ENCODE measurements around the gene DYSF.

DYSF gene

GRCh38 chr2:71665168-71666093 is 212.1 kb downstream of the DYSF start:
- no peak for DNase-seq

- no peak for DNase-seq
Measured at GRCh38 chr2:71666094-71666474, 212.7 kb downstream of the DYSF start.

DNA sequence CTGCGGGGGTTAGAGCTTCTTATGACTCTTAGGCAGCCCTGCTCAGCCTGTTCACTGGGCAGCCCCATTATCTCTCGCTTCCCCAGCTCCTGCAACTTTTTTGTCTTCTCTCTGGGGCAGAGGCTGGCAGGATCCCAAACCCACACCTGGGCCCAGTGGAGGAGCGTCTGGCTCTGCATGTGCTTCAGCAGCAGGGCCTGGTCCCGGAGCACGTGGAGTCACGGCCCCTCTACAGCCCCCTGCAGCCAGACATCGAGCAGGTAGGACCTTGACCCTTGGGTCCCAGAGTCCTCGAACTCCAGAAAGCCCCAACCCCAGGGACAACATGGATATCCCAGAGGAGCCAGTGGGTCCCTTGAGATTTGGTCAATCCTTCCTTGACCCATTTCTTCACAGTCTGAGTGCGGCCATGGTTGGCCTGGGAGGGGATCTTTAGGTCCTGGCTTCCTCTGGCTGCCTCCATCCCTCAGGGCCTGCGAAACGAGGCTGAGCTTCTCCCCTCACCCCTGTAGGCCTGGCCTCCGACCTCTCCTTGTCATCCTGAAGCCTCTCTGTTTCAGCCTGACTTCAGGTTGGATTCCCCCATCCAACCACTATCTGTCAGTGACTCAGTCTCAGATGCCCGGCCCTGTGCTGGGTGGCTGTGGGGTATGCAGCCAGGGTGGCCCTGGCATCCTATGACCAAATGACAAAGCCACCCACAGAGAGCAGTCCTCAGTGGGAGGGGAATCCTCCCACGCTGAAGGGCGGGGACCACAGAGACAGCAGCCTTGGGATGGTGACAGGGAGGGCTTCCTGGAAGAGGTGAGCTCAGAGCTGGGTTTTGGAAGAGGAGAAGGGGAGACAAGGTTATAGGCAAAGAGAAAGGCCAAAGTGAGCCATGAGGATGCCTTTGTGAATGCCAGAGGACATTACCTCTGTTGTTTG is 214.2 kb downstream of the DYSF start:
- DNase-seq = no peak

DNA sequence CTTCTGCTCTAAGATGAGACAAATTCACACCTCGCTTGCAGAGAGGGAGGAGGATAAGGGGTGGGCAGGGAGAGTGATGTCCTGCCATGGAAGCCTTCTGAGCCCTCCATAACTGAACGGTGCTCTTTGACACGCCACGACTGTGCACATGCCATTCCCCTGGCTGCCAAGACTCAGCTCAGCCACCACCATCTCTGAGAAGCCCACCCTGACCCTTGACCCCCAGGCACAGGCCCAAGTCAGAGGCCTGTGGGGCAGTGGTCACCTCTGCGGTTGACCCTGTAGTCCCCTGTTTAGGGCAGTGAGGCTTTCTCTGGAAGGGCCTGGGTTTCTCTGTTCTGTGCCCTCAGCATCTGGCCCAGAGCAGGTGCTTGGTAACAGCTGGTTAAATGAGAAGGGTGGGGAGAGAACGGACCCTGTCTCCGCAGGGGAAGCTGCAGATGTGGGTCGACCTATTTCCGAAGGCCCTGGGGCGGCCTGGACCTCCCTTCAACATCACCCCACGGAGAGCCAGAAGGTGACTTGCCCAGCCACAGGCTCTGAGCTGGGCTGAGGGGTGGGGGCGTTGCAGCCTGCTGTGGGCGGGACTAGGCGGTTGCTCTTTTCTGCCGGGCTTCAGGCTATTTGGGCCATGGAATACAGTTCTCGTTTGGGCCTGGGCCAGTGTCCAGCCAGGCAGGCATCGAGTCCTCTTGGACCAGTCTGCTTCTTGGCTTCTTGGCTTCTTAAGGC is 215.1 kb downstream of the DYSF start:
- no peak for DNase-seq

DNA sequence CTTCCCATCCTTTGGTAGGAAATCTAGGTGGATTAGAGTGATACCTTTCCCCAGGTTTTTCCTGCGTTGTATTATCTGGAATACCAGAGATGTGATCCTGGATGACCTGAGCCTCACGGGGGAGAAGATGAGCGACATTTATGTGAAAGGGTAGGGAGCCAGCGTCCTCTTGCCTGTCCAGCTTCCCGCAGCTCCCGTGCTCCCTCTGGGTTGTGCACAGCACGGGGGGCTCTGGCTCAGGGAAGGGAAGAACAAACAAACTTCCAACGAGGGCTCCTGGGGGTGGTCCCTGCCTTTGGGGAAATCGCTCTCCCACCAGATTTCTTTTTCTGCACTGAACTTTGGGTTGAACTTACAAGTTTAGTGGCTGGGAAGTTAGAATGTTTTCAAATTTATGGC is 215.7 kb downstream of the DYSF start:
- no peak for DNase-seq

DNA sequence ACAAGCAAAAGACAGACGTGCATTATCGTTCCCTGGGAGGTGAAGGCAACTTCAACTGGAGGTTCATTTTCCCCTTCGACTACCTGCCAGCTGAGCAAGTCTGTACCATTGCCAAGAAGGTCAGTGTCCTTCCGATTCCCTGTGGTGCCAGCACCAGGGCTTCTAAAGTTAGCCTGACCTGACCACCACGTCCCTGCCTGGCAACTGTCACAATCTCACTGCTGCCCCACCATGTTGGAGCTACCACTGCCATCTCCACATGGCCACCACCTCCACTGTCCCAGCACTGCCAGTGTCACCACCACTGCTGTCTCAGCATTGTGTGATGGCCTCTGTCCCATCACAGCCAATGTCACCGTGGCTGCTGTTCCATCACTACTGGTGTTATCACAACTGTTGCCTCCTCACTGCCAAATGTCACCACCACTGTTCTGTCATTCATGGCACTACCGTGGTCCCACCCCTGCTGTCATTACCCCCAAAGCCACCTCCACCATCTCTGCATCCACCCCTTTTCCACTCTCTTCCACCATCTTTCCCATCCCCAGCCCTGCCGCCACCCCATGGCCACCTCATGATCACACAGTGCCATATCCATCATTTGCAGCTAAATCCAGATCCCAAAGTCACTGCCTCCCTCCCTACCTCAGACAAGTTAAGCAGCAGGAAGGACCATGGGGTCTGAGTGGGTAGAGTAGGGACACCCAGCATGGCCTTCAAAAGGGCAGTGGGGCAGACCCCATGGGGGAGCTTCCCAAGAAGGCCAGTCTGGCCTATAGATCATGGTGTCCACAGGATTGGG is 216.5 kb downstream of the DYSF start:
- no peak for DNase-seq

- DNase-seq = no peak
Measured at GRCh38 chr2:71670430-71670795, 217.1 kb downstream of the DYSF start.

GRCh38 chr2:71671203-71671854 is 218.0 kb downstream of the DYSF start:
- no peak for DNase-seq

GRCh38 chr2:71671895-71672825 is 218.8 kb downstream of the DYSF start:
- DNase-seq = no peak

DNA sequence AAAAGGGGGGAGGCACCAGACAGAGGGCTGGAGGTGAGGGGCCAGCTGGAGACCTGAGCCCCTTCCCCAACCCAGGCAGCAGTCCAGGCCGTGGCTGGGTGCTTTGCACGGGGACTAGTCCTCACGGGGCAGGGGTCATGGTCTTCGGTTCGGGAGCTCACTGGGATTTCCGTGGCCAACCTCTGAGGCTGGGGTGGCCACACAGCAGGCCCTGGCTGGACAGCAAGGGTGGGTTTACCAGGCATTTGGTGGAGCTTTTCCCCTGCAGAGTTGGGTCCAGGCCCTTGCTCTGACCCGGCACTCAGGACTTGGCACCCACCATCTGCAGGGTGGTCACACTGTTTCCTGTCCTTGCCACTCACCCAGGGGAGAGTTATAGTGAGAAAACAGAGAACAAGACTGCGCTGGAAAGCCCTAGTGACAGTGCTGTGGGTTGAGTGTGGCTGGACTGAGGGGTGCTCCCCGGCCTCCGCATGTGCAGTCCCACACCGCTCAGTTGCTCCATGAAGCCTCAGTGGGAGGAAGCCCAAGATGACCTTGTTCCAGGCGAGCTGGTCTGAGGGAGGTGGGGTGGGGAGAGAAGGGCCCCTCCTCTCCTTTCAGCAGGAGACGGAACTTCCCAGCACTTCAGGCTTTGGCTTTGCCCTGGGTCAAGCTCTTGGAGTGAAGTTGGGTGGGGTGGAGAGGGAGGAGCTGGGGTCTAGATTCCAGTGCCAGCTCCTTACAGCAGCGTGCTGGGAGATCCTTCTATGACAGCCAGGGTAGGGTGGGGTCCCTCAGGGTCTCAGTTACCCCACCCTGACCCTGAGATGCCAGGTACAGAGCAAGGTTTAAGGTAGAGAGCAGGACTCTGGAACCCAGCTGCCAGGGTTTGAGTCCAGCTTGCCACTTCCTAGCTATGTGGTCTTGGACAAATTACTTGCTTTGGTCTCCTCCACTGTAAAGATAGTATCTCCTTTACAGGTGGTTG is 219.8 kb downstream of the DYSF start:
- DNase-seq = no peak

- no peak for DNase-seq
Measured at GRCh38 chr2:71674158-71674851, 220.9 kb downstream of the DYSF start.

GRCh38 chr2:71675296-71675695 is 221.9 kb downstream of the DYSF start:
- DNase-seq = no peak

GRCh38 chr2:71678874-71679273 is 225.5 kb downstream of the DYSF start:
- DNase-seq = no peak

DNA sequence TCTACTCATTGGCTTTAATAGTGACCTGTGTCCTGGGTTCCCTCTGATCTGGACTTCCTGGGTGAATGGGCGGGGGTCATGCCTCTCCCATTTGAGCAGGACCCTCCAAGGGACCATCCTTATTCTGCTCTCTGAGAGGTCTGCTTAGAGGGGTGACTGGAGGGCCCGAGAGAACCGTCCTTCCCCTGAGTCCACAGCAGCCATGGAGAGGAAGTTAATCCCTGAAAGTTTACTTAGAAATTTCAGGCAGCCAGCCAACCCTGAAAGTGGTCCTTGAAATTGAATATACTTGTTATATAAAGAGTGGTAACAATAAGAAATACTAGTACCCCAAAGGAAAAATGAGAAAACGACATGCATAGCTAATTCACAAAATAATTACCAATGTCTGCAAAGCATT is 226.1 kb downstream of the DYSF start:
- DNase-seq = no peak

DNA sequence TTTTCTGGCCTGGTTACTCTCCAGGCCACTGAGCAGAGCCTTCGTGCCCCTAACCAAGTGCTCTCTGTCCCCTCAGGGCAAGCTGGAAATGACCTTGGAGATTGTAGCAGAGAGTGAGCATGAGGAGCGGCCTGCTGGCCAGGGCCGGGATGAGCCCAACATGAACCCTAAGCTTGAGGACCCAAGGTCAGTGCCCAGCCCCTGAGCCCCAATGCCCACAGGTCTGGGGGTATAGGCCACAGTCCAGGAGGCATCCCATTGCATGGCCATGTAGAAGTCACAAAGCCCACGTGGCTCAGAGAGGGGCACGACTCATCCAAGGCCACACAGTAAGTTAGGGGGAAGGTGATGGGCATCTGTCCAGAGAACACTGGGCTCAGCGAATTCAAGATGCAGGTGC is 227.6 kb downstream of the DYSF start:
- no peak for DNase-seq

DNA sequence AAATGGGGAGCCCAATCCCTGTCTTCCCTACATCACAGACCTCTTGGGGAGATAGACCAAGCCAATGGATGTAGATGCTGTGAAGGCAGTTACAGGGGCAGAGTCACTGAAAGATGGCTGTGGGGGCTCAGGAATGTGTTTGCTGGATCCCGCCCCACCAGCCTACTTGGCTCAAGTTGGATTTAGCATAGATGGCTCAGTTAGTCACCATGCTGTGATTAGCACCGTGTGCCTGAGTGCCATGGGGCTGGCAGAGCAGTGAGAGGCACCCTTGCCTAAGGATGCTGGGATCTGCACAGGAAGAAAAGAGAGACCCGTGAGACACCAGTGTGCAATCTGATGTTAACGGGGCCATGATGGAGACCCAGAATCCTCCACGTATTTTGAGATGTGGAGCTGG is 228.3 kb downstream of the DYSF start:
- DNase-seq = no peak

- no peak for DNase-seq
Measured at GRCh38 chr2:71682341-71682740, 229.0 kb downstream of the DYSF start.

- DNase-seq = no peak
Measured at GRCh38 chr2:71683070-71683469, 229.7 kb downstream of the DYSF start.

DNA sequence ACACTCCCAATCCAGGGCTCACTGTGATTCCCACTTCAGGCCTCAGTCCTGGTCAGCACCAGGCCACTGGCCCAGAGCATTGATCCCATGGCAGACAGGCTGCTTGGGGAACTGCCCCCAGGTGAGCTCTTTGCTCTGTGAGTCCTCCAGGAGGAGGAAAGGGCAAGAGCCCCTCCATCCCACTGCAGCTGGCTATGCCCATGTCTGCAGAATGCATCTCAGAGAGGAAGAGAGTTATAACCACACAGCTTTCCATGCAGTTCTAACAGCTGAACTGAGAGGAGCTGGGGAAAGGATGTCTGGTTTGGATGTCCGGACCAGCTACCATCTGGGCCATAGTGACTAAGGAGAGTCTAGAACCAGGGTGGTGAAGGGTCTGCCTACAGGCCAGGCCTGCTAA is 230.3 kb downstream of the DYSF start:
- no peak for DNase-seq
